Stimulated activated CD8-positive, alpha-beta memory T cell treated with anti-CD3 and anti-CD28 coated beads, Interleukin-15, amount 100 ng/mL, for 48 hours (primary cell): Measurements from ENCODE around the gene SMCO2.

ENCODE experiments used
- DNase-seq, 2 donors: peaks; one replicate each; pipeline ENCODE4 v3.0.0-alpha.2; 2020; ENCODE audit warnings: low read depth in 2 of 2

SMCO2 gene

DNA sequence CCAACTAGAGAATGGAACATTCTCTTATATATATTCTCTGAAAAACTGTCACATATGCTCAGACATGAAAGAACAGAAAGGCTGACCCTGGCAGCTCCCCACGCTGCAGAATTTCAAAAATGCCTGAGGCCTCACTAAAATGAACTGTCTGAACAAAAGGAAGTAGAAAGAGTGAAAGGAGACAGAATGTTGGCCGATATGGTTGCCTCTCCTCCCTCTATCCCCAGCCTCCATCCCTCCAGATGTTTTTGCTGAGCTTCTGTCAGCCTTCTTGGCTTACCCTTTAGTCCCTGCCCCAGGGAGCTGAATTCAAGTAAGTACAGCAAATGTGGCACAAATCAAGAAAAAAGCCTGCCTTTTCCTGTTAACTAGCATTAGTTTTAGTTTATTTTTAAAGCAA is 6.9 kb downstream of the SMCO2 start:
- no peak for DNase-seq

DNA sequence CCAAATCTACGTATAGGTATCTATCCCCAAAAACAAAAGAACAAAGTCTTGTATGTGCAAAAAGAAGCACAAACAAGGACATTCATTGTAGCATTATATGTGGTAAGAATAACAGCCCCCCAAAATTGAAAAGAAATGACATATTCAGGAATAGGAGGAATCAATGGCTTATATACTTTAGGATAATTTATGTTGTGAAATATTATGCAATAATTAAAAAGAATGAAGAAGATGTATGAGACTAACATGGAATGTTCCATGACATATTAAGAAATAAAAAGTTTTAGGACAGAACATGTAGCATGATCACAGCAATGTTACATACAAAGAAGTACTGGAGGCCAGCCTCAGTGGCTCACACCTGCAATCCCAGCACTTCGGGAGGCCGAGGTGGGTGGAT is 9.1 kb downstream of the SMCO2 start:
- DNase-seq: no peak

DNA sequence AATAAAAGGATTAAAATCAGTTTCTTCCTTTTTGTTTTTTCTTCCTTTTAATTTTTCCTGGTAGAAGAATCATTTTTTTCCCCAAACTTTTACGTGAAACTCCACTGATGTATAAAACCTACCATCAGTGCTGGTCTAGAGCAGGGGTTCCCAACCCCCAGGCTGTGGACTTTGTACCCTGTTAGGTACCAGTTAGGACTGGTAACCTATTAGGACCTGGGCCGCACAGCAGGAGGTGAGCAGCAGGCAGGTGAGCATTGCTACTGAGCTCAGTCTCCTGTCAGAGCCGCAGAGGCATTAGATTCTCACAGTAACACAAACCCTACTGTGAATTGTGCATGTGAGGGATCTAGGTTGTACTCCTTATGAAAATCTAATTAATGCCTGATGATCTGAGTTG is 10.1 kb downstream of the SMCO2 start:
- no peak for DNase-seq

DNA sequence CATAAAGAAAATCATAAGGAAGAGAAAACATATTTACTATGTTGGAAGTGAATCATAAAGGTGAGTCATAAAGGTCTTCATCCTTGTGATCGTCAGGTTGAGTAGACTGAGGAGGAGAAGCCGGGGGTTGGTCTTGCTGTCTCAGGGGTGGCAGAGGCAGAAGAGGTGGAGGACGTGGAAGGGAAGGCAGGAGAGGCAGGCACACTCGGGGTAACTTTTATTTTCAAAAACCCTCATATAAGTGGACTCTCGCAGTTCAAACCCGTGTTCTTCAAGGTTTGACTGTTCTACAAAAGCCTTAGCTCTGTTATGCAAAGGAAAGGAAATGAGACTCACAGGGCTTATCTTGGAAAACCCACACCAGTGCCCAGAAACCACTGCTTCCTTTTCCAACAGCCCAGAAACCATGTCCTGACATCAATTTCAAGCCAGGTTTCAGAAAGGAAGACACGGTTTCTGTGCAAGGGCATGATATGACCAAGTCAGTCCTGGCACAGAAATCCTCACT is 14.0 kb downstream of the SMCO2 start:
- peak in 1 of 2 donors; percentile 20 for DNase-seq

DNA sequence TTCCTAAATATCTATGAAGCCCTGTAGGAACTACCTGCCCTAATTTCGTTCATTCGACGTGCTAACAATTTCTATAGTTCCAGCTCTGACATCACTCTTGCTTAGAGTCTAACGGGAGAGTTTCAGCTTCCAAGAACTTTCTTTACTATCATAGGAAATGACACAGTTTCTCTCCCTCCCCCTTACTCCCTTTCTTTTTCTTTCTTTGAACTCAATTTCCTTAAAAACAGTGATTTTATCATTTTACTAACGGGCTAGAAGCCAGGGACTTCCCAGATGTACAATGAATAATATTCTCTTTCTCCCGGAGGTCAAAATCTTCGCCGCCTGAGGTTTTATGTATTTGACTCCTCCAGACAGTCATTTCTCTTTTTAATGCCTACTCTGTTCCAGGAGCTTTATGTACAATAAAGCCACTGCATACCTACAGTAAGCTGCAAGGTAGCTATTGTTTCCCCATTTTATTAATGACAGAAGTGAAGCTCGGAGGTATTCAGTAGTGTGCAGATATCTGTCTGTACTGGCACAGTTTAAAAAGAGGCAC is 15.7 kb downstream of the SMCO2 start:
- no peak for DNase-seq

DNA sequence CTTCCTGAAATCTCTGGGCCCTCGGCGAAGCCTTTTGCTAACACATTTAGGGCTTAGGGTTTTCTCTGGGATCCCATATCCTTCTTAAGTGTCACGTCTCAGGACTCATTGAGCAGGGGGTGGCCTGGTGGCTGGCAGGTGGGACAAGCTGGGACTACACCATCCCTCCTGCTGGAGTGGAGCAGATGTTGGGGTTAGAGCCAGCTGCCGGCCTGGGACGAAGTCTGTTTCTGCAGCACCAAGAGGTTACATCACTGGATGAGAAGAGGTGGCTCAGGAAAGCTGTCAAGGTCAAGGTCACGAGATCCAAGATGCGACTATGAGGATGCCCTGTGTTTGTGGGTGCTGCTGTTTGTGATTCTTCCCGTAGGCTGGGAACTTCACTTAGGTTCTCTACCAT is 16.3 kb downstream of the SMCO2 start:
- DNase-seq: no peak

DNA sequence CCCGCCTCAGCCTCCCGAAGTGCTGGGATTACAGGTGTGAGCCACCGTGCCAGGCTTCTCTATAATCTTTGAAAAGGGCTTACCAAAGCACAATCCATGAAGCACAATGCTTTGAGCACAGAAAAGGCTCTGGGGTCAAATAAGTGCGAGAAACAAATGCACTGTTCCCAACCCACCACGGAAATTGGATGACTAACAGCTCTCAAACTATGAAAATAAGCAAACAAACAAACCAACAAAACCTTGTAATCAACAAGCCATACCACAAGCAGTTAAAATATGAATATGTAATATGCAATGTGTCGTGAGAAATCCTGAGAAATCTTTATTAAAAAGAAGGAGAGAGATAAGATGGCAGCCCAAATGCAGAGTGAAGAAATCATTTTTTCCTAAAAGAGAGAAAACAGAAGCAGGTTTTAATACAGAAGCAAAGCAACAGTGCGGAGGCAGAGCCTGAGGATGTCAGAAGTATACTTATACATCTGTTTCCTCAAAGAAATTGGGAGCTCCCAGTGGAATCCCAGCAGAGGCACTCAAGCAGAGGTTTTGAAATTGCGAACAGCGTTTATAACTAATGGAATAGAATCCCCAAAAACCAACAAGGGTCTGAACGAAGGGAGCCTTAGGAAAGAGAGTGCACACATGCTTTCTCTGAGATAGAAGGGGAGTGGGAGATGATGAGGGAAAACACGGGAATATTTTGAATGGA is 17.1 kb downstream of the SMCO2 start:
- no peak for DNase-seq

DNA sequence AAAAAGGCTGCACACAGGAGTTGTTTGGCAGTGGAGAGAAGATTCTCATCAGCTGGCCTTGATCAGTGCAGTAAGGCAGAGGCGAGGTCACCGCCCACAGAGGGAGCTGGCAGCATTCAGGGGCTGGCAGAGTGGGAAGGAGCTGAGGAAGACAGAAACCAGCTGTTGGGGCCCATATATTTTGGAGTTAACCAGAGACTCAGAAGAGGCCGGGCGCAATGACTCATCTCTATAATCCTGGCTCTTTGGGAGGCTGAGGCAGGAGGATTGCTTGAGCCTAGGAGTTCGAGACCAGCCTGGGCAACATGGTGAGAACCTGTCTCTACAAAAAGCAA is 17.7 kb downstream of the SMCO2 start:
- peak in 1 of 2 donors; percentile 23 for DNase-seq

DNA sequence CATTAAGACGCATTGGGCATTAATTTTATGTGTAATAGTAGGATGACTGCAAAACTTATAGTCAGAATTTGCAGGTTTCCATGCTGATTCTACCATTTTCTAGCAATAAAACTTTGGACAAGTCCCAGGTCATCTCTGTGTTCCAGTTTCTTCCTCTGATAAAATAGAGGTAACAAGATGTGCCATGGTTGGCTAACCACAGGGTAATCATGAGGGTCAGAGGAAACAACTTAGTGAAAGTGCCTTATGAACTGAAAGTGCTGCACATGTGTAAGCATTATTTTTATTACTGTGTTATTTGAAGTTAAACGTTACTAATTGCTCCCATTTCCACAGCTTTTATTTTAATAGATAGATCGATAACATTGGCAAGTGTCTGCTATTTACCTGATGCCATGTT is 21.1 kb downstream of the SMCO2 start:
- no peak for DNase-seq

DNA sequence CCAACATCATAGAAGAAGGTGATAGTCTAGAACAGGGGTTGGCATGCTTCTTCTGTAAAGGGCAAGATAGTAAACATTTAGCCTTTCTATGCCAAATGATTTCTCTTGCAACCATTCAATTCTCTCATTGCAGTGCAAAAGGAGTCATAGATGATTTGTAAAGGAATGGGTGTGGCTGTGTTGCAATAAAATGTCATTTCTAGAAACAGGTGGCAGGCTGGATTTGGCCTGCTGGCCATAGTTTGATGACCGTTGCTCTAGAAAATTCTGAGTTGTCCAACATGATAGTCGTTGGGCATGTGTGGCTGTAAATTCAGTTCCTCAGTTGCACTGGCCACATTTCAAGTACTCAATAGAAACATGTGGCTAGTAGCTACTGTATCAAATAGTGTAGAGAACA is 21.7 kb downstream of the SMCO2 start:
- no peak for DNase-seq

DNA sequence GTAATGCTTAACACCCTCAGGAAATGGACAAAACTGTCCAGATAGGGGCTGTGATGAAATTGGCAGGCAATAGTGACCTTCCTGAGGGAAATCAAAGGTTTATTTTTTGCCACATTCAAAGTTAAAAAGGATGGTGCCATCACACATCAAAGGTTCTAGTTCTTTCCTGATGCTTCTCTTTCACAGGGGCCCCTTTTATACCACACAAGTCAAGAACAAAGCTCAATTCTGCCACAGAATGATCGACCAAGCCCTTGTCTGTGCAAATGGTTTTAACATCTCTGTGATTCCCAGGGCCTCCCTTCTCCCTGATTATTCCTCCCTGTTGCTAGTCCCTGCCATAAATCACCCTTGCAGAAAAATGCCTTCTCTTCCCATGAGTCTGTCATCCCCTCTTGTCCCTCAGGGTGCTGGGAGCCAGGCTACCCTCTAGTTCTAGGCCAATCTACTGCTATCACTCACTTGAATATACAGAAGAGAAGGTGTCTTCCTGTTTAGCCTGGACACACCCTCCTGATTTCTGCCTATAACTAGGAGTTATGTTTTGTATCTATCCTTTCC is 22.7 kb downstream of the SMCO2 start:
- DNase-seq: no peak

DNA sequence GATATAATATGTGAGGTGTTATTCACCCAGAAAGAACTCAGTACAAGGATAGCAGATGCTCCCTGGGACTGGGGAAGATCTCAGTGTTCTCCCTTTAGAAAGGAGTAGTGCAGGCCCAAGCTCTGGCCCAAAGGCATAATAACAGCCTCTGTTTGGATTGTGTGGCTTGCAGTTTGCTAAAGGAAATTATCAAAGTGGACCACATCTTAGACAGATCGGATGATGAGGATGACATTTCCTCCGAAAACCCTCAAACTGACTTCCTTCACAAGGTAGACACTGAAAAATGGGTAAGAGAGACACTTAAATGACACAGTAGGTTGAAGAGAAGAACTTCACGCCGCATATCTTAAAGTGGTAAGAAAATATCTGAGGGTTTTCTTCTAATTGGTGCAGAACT is 26.1 kb downstream of the SMCO2 start:
- no peak for DNase-seq

DNA sequence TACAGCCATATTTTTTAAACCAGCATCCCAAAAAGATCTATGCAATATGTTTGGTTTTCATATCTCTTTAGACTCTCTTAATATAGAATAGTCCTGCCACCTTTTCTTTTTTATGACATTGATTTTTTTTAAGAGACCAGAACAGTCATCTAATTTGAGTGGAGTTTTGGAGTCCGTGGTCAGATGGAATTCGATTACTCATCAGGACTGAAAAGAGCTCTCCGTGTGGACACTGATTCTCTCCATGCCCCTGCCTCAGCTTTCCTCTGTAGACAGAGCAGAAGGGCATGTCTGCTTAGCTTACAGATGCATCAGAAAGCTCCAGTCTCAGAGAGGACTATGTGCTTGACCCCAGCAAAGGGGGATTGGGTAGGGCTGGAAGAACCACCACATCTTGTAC is 27.8 kb downstream of the SMCO2 start:
- no peak for DNase-seq

DNA sequence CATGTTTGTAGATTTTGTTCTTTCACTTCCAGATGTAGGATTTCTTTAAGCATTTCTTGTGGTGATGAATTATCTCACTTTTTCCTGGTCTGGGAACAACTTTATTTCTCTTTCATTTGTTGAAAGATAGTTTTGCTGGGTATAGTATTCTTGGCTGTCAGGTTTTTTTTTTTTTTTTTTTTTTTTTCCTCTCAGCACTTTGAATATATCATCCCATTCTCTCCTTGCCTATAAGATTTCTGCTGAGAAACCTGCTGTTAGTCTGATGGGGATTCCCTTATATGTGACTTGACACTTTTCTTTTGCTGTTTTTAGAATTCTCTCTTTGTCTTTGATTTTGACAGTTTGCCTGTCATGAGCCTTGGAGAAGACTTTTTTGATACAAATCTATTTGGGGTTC is 30.5 kb downstream of the SMCO2 start:
- DNase-seq: no peak

DNA sequence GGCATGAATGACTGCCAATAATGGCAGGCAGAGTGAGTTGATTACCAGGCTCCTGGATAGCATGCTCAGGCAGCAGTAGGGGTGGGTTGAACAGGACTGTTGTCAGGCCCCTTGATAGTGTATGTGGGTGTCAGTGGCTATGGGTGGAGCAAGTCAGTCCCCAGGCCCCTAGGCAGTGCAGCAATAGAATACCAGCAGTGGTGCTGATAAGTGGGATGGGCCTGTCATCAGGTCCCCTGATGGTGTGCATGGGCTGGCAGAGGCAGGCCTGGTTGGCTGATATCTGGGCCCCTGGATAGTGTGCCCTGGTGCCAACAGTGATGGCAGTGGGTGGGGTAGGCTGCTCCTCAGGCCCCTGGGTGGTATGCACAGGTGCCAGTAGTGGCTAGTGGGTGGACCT is 32.4 kb downstream of the SMCO2 start:
- no peak for DNase-seq

DNA sequence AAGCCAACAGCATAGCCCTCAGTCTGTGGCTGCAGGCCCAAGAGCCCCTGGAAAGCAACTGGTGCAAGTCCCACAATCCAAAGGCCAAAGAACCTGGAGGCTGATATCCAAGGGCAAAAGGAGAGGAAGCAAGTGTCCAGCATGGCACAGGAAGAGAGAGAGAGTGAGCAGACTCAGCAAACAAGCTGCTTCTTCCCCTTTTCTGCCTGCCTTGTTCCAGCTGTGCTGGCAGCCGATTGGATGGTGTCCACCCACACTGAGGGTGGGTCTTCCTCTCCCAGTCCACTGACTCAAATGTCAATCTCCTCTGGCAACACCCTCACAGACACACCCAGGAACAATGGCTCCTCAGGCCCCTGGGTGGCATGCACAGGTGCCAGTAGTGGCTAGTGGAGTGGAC is 33.5 kb downstream of the SMCO2 start:
- no peak for DNase-seq

DNA sequence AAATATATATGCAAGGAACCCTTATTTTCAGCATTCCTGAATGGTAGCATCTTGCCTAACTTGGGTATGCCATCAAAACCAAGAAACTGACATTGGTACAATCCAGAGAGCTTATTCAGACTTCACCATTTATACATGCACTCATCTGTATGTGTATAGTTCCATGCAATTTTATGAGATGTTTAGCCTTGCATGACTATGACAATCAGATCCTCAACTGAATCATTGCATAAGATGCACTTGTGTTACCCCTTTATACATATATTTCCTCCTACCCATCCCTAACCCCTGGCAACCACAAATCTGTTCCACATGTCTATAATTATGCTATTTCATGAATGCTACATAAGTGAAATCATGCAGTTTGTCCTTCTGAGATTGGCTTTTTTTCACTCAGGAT is 40.4 kb downstream of the SMCO2 start:
- DNase-seq: no peak

DNA sequence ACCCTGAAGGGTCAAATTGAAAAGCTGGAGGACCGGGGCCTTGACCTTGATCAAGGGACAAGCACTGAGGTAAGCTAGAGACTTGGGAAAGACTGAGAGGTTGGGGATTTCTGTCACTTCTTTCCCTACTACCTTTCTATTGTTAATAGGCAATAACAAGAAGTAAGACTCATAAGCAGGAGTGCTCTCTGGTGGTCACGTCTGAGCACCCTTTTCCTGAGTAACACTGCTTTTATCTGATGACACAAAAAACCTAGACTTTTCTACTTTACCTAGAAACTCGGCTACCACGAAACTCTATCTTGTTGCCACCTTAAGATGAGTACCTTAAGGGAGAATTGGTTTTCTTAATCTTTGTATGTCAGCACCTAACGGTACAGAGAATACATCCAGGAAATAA is 41.9 kb downstream of the SMCO2 start:
- no peak for DNase-seq

DNA sequence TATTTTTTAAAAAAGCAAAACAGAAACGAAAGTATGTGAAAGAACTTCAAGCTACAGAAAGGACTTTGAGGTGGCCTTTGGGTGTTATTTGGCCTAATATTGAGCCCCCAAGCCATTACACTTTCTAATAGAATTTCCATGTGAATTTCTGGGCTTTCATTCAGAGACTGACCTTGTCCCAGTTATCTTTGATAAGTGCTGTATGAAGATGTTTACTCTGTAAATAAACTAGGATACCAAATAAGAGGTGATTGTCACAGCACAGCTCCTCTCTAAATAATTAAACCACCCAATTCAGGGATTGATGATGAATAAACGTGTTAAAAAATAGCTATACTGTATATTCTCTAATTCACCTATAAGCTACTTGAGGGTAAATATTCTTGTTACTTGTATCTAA is 44.7 kb downstream of the SMCO2 start:
- DNase-seq: no peak

DNA sequence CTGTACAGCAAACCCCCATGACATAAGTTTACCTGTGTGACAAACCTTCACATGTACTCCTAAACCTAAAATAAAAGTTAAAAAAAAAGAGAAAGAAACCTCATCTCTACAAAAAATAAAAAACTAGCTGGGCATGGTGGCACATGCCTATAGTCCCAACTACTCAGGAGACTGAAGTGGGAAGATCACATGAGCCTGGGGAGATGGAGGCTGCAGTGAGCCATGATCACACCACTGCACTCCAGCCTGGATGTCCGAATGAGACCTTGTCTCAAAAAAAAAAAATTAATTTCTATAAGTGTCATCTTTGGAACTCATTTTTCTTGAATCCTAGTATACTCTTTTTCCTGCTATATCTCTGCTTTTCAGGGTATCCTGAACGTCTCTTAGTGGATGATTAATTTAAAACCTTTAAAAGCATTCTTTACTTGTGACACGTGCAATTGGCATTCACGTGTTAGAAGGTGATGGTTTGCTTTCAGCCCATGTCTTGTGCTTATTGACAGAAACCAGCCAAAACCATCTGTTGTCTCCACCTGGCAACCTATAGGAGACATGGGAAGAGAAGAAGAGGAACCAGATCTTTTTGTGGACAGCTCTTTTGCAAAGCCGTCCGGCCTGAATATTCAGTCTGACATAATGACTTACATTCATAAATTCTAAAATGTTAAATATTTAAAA is 46.9 kb downstream of the SMCO2 start:
- no peak for DNase-seq

DNA sequence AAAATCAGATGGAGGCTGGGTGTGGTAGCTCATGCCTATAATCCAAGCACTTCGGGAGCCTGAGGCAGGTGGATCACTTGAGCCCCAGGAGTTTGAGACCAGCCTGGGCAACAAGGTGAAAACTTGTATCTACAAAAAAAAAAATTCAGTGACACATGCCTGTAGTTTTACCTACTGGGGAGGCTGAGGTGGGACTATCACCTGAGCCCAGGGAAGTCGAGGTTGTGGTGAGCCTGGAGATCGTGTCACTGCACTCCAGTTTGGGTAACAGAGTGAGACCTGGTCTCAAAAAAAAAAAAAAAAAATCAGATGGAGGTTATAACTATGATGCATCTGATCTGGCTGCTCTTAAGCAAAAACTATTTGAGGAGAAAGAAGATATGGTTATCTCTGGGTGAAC is 50.9 kb downstream of the SMCO2 start:
- DNase-seq: no peak

DNA sequence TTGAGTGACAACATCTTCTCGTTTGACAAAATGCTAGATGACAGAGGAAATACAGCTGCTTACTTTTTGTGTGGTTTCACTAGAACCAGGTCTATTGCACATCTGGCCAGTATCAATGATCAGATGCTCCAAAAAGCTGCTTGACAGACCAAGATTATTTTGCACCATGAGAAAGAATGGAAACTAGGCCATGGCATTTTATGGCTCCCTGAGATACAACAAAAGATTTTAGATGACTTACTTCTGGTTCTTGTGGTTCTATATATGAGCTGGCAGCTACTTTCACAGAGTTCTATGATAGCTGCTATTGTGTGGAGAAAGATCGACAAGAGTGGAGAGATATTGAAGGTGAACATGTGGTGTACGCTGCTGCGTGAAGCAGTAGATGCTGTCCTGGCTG is 51.6 kb downstream of the SMCO2 start:
- DNase-seq: no peak

DNA sequence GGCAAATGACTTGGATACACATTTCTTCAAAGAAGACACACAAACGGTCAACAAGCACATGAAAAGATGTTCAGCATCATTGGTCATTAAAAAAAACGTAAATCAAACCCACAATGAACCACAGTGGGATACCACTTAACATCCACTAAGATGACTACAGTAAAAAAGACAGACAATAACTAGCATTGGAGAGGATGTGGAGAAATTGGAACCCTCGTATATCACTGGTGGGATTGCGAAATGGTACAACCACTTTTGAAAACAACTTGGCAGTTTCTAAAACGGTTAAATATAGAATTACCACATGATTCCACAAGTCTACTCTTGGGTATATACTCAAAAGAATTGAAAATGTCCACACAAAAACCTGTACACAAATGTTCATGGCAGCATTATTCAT is 52.2 kb downstream of the SMCO2 start:
- no peak for DNase-seq
